WTC11 (cell line): ENCODE results near the gene OR4P4. TPM values are rescaled to one million over a fixed set of nuclear protein-coding genes. Genes with fewer than 3 reads are reported as not detected.

Experiments used
- ATAC-seq: fragments of 200-7000 bp; cut with Tn5 transposase; 2 replicates; pipeline ENCODE4 v1.10.0; 2021; ENCODE audit warnings: mild to moderate bottlenecking, moderate library complexity
- CTCF ChIA-PET: fragments of 300-600 bp; sonication (Branson Sonifier 250); formaldehyde crosslinking; loops from one replicate; lab custom pipeline; 2021; ENCODE audit warnings: antibody characterized with exemption; lab: Charles Lee
- POLR2A ChIA-PET: fragments of 350-600 bp; sonication (Branson Sonifier 250); formaldehyde crosslinking; loops from one replicate; lab custom pipeline; 2021; ENCODE audit warnings: antibody characterized with exemption; lab: Charles Lee
- DNase-seq: peaks from one replicate; pipeline ENCODE4 v3.0.0; 2021; ENCODE audit warnings: low spot score
- H3K27ac Mint-ChIP-seq: 2 replicates; pipeline ENCODE4 v1.8.0; 2021; ENCODE audit warnings: mixed read lengths
- H3K27me3 Mint-ChIP-seq: 2 replicates; pipeline ENCODE4 v1.8.0; 2021; ENCODE audit warnings: low read depth, mild to moderate bottlenecking, moderate library complexity, mixed read lengths
- H3K36me3 Mint-ChIP-seq: 2 replicates; pipeline ENCODE4 v1.8.0; 2021; ENCODE audit warnings: mixed read lengths
- H3K4me1 Mint-ChIP-seq: 2 replicates; pipeline ENCODE4 v1.8.0; 2022; ENCODE audit warnings: mixed read lengths
- H3K4me3 Mint-ChIP-seq: 2 replicates; pipeline ENCODE4 v1.8.0; 2021; ENCODE audit warnings: mild to moderate bottlenecking, moderate library complexity, mixed read lengths
- H3K9me3 Mint-ChIP-seq: 2 replicates; pipeline ENCODE4 v1.8.0; 2021; ENCODE audit warnings: mixed read lengths
- ATF1 ChIP-seq: sonication (generic); formaldehyde crosslinking; IDR thresholded peaks from 2 replicates; pipeline ENCODE4 v1.8.1; 2023; ENCODE audit warnings: mild to moderate bottlenecking, moderate library complexity, missing genetic modification reagents
- CBFB ChIP-seq: sonication (generic); formaldehyde crosslinking; IDR thresholded peaks from 2 replicates; pipeline ENCODE4 v1.8.1; 2022; ENCODE audit warnings: mild to moderate bottlenecking, low read depth, missing genetic modification reagents
- ESRRA ChIP-seq: sonication (generic); formaldehyde crosslinking; IDR thresholded peaks from 2 replicates; pipeline ENCODE4 v1.8.1; 2022; ENCODE audit warnings: mild to moderate bottlenecking, missing genetic modification reagents, borderline replicate concordance
- ETV6 ChIP-seq: sonication (generic); formaldehyde crosslinking; IDR thresholded peaks from 2 replicates; pipeline ENCODE4 v1.8.1; 2022; ENCODE audit warnings: mild to moderate bottlenecking, missing genetic modification reagents
- FOXK1 ChIP-seq: sonication (generic); formaldehyde crosslinking; IDR thresholded peaks from 2 replicates; pipeline ENCODE4 v1.8.0; 2022; ENCODE audit warnings: mild to moderate bottlenecking, moderate library complexity, missing genetic modification reagents
- HMGA2 ChIP-seq: fragments of 250-450 bp; sonication (Bioruptor Pico); IDR thresholded peaks from 2 replicates; pipeline ENCODE4 v1.4.0; 2021; ENCODE audit warnings: mild to moderate bottlenecking, moderate library complexity
- JUN ChIP-seq: sonication (generic); formaldehyde crosslinking; IDR thresholded peaks from 2 replicates; pipeline ENCODE4 v1.8.0; 2023; ENCODE audit warnings: mild to moderate bottlenecking, missing genetic modification reagents
- OVOL2 ChIP-seq: fragments of 250-450 bp; sonication (Bioruptor Pico); IDR thresholded peaks from 2 replicates; pipeline ENCODE4 v1.9.0; 2021; ENCODE audit warnings: mild to moderate bottlenecking, borderline replicate concordance
- RORB ChIP-seq: fragments of 250-450 bp; sonication (Bioruptor Pico); IDR thresholded peaks from 2 replicates; pipeline ENCODE4 v1.9.0; 2021; ENCODE audit warnings: mild to moderate bottlenecking
- SMAD3 ChIP-seq: sonication (generic); formaldehyde crosslinking; IDR thresholded peaks from 2 replicates; pipeline ENCODE4 v1.8.0; 2022; ENCODE audit warnings: missing genetic modification reagents, mild to moderate bottlenecking, borderline replicate concordance
- ZNF423 ChIP-seq: fragments of 250-450 bp; sonication (Bioruptor Pico); IDR thresholded peaks from 2 replicates; pipeline ENCODE4 v2.1.2; 2022; ENCODE audit warnings: mild to moderate bottlenecking, moderate library complexity
- ZNF671 ChIP-seq: fragments of 250-450 bp; sonication (Bioruptor Pico); IDR thresholded peaks from 2 replicates; pipeline ENCODE4 v1.8.0; 2021; ENCODE audit warnings: mild to moderate bottlenecking
- total RNA-seq: library from RNA; stranded (reverse); gene quantifications from 3 replicates; pipeline ENCODE4 v1.2.3, GENCODE V29; 2021
- TF ChIP-seq, protein P1 (sequence below): sonication (generic); formaldehyde crosslinking; IDR thresholded peaks from 2 replicates; pipeline ENCODE4 v1.8.0; 2023; ENCODE audit warnings: missing genetic modification reagents
- TF ChIP-seq, protein P2 (sequence below): sonication (generic); formaldehyde crosslinking; IDR thresholded peaks from 2 replicates; pipeline ENCODE4 v1.8.1; 2022; ENCODE audit warnings: low read depth, missing genetic modification reagents, borderline replicate concordance
- TF ChIP-seq, protein P3 (sequence below): sonication (generic); formaldehyde crosslinking; IDR thresholded peaks from 2 replicates; pipeline ENCODE4 v1.8.0; 2022; ENCODE audit warnings: missing genetic modification reagents
- TF ChIP-seq, protein P4 (sequence below): sonication (generic); formaldehyde crosslinking; IDR thresholded peaks from 2 replicates; pipeline ENCODE4 v1.8.0; 2022; ENCODE audit warnings: mild to moderate bottlenecking, missing genetic modification reagents
- TF ChIP-seq, protein P5 (sequence below): sonication (generic); formaldehyde crosslinking; IDR thresholded peaks from 2 replicates; pipeline ENCODE4 v1.8.0; 2023; ENCODE audit warnings: mild to moderate bottlenecking, missing genetic modification reagents
- TF ChIP-seq, protein P6 (sequence below): sonication (generic); formaldehyde crosslinking; IDR thresholded peaks from 2 replicates; pipeline ENCODE4 v1.8.1; 2023; ENCODE audit warnings: mild to moderate bottlenecking, missing genetic modification reagents, borderline replicate concordance

Gene OR4P4
- total RNA-seq, 1 experiment from 2014 or later, result not detected

DNA sequence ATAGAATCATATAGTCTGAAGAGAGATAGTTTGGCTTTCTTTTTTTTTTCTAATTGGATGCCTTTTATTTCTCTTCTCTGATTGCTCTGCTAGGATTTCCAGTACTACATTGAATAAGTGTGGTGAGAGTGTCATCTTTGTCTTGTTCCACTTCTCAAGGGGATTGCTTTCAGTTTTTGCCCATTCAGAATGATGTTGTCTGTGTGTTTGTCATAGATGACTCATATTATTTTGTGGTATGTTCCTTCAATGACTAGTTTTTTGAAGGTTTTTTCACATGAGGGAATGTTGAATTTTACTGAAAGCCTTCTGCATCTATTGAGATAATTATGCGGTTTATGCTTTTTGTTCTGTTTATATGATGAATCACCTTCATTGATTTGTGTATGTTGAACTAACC is 10.4 kb upstream of the OR4P4 start:
- peaks cover 81% of the 10 kb centered on the region for H3K36me3 Mint-ChIP-seq
- H3K9me3 Mint-ChIP-seq, result peaks cover 86% of the 10 kb centered on the region
- CTCF ChIA-PET, result no interaction called here
- no peak for ATAC-seq
- no peak for TF ChIP-seq RORB (CRISPR knock-in tag)
- no peak for TF ChIP-seq ZNF423 (CRISPR knock-in tag)
- TF ChIP-seq, protein P1, sequence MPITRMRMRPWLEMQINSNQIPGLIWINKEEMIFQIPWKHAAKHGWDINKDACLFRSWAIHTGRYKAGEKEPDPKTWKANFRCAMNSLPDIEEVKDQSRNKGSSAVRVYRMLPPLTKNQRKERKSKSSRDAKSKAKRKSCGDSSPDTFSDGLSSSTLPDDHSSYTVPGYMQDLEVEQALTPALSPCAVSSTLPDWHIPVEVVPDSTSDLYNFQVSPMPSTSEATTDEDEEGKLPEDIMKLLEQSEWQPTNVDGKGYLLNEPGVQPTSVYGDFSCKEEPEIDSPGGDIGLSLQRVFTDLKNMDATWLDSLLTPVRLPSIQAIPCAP, result no peak
- TF ChIP-seq OVOL2 (CRISPR knock-in tag), result no peak
- TF ChIP-seq, protein P2, sequence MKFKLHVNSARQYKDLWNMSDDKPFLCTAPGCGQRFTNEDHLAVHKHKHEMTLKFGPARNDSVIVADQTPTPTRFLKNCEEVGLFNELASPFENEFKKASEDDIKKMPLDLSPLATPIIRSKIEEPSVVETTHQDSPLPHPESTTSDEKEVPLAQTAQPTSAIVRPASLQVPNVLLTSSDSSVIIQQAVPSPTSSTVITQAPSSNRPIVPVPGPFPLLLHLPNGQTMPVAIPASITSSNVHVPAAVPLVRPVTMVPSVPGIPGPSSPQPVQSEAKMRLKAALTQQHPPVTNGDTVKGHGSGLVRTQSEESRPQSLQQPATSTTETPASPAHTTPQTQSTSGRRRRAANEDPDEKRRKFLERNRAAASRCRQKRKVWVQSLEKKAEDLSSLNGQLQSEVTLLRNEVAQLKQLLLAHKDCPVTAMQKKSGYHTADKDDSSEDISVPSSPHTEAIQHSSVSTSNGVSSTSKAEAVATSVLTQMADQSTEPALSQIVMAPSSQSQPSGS (CRISPR knock-in tag), result no peak
- TF ChIP-seq FOXK1 (CRISPR knock-in tag), result no peak
- TF ChIP-seq JUN, result no peak
- TF ChIP-seq, protein P3, sequence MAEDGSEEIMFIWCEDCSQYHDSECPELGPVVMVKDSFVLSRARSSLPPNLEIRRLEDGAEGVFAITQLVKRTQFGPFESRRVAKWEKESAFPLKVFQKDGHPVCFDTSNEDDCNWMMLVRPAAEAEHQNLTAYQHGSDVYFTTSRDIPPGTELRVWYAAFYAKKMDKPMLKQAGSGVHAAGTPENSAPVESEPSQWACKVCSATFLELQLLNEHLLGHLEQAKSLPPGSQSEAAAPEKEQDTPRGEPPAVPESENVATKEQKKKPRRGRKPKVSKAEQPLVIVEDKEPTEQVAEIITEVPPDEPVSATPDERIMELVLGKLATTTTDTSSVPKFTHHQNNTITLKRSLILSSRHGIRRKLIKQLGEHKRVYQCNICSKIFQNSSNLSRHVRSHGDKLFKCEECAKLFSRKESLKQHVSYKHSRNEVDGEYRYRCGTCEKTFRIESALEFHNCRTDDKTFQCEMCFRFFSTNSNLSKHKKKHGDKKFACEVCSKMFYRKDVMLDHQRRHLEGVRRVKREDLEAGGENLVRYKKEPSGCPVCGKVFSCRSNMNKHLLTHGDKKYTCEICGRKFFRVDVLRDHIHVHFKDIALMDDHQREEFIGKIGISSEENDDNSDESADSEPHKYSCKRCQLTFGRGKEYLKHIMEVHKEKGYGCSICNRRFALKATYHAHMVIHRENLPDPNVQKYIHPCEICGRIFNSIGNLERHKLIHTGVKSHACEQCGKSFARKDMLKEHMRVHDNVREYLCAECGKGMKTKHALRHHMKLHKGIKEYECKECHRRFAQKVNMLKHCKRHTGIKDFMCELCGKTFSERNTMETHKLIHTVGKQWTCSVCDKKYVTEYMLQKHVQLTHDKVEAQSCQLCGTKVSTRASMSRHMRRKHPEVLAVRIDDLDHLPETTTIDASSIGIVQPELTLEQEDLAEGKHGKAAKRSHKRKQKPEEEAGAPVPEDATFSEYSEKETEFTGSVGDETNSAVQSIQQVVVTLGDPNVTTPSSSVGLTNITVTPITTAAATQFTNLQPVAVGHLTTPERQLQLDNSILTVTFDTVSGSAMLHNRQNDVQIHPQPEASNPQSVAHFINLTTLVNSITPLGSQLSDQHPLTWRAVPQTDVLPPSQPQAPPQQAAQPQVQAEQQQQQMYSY (CRISPR knock-in tag), result no peak
- TF ChIP-seq, protein P4, sequence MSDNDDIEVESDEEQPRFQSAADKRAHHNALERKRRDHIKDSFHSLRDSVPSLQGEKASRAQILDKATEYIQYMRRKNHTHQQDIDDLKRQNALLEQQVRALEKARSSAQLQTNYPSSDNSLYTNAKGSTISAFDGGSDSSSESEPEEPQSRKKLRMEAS, result no peak
- TF ChIP-seq, protein P5, sequence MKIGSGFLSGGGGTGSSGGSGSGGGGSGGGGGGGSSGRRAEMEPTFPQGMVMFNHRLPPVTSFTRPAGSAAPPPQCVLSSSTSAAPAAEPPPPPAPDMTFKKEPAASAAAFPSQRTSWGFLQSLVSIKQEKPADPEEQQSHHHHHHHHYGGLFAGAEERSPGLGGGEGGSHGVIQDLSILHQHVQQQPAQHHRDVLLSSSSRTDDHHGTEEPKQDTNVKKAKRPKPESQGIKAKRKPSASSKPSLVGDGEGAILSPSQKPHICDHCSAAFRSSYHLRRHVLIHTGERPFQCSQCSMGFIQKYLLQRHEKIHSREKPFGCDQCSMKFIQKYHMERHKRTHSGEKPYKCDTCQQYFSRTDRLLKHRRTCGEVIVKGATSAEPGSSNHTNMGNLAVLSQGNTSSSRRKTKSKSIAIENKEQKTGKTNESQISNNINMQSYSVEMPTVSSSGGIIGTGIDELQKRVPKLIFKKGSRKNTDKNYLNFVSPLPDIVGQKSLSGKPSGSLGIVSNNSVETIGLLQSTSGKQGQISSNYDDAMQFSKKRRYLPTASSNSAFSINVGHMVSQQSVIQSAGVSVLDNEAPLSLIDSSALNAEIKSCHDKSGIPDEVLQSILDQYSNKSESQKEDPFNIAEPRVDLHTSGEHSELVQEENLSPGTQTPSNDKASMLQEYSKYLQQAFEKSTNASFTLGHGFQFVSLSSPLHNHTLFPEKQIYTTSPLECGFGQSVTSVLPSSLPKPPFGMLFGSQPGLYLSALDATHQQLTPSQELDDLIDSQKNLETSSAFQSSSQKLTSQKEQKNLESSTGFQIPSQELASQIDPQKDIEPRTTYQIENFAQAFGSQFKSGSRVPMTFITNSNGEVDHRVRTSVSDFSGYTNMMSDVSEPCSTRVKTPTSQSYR, result no peak
- no peak for TF ChIP-seq ETV6
- TF ChIP-seq, all 79 proteins: peak for 0
- DNase-seq, result no peak
- H3K27ac Mint-ChIP-seq, result no peak overlapping the region
- H3K4me3 Mint-ChIP-seq, result no peak overlapping the region
- peaks cover 26% of the 10 kb centered on the region for H3K27me3 Mint-ChIP-seq
- POLR2A ChIA-PET, result no interaction called here
- H3K4me1 Mint-ChIP-seq, result no peaks in the 10 kb centered on the region

DNA sequence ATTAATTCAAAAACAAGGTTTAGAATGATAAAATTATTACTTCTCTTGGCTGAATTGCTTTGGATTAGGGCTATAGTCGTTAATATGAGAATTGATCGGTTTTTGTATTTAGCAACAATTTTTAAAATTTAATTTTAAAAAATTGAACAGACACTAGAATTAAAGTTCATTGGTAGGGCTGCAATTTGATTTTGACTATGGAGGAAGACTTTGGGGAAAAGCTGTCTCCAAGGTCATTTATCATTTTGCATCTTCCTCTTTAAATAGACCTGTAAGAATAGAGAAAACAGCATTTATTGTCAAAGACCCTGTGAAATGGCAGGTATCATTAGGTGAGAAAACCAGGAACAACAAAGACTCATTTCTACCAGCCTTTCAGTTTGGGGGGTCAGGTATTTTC is 13.1 kb downstream of the OR4P4 start, which contains the start of gene OR4S2:
Gene OR4S2 (plus strand): TSS at position 301 of the 400 bp plus-strand sequence. CDS start 2,577 bp downstream, outside the sequence.
- peaks cover 71% of the 10 kb centered on the region for H3K36me3 Mint-ChIP-seq
- peaks cover 90% of the 10 kb centered on the region for H3K9me3 Mint-ChIP-seq
- CTCF ChIA-PET, result no interaction called here
- ATAC-seq, result no peak
- POLR2A ChIA-PET, result no interaction called here
- peaks cover 13% of the 10 kb centered on the region for H3K27me3 Mint-ChIP-seq
- no peak within 1 kb of the TSS for H3K4me3 Mint-ChIP-seq
- no peaks in the 10 kb centered on the region for H3K4me1 Mint-ChIP-seq
- H3K27ac Mint-ChIP-seq, result no peak within 1 kb of the TSS
- no peak for DNase-seq
- TF ChIP-seq, protein P5, result no peak
- TF ChIP-seq ZNF671 (CRISPR knock-in tag) (no peak), HMGA2 (CRISPR knock-in tag) (no peak), ESRRA (CRISPR knock-in tag) (no peak), CBFB (CRISPR knock-in tag) (no peak), SMAD3 (CRISPR knock-in tag) (no peak), ATF1 (CRISPR knock-in tag) (no peak)
- TF ChIP-seq, protein P6, sequence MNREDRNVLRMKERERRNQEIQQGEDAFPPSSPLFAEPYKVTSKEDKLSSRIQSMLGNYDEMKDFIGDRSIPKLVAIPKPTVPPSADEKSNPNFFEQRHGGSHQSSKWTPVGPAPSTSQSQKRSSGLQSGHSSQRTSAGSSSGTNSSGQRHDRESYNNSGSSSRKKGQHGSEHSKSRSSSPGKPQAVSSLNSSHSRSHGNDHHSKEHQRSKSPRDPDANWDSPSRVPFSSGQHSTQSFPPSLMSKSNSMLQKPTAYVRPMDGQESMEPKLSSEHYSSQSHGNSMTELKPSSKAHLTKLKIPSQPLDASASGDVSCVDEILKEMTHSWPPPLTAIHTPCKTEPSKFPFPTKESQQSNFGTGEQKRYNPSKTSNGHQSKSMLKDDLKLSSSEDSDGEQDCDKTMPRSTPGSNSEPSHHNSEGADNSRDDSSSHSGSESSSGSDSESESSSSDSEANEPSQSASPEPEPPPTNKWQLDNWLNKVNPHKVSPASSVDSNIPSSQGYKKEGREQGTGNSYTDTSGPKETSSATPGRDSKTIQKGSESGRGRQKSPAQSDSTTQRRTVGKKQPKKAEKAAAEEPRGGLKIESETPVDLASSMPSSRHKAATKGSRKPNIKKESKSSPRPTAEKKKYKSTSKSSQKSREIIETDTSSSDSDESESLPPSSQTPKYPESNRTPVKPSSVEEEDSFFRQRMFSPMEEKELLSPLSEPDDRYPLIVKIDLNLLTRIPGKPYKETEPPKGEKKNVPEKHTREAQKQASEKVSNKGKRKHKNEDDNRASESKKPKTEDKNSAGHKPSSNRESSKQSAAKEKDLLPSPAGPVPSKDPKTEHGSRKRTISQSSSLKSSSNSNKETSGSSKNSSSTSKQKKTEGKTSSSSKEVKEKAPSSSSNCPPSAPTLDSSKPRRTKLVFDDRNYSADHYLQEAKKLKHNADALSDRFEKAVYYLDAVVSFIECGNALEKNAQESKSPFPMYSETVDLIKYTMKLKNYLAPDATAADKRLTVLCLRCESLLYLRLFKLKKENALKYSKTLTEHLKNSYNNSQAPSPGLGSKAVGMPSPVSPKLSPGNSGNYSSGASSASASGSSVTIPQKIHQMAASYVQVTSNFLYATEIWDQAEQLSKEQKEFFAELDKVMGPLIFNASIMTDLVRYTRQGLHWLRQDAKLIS (CRISPR knock-in tag), result no peak
- TF ChIP-seq, protein P2 (CRISPR knock-in tag), result no peak
